Upper lobe of right lung (tissue), 1 donor: ENCODE data around the gene ACTRT2. TPM values are rescaled to one million over a fixed set of nuclear protein-coding genes. Genes with fewer than 3 reads are reported as not detected.

Source experiments
- ATAC-seq: fragments of 200-7000 bp; cut with Tn5 transposase; one replicate; pipeline ENCODE4 v1.9.1; 2020; ENCODE audit warnings: mild to moderate bottlenecking, moderate library complexity
- DNase-seq: peaks from one replicate; pipeline ENCODE4 v3.0.0-alpha.2; 2020
- H3K27ac ChIP-seq: fragments of 200-600 bp; one replicate; pipeline ENCODE4 v1.8.0; 2022
- H3K27me3 ChIP-seq: fragments of 200-600 bp; one replicate; pipeline ENCODE4 v1.8.0; 2022; ENCODE audit warnings: mild to moderate bottlenecking
- H3K36me3 ChIP-seq: fragments of 200-600 bp; one replicate; pipeline ENCODE4 v1.8.0; 2022
- H3K4me1 ChIP-seq: fragments of 200-600 bp; one replicate; pipeline ENCODE4 v1.8.0; 2022
- H3K4me3 ChIP-seq: fragments of 200-600 bp; one replicate; pipeline ENCODE4 v1.8.0; 2022; ENCODE audit warnings: mild to moderate bottlenecking
- H3K9me3 ChIP-seq: fragments of 200-600 bp; one replicate; pipeline ENCODE4 v1.8.0; 2022
- CTCF ChIP-seq: fragments of 200-600 bp; IDR thresholded peaks from one replicate; pipeline ENCODE4 v1.8.0; 2022; ENCODE audit warnings: antibody characterized with exemption
- intact Hi-C: fragments of 100-400 bp; cut with DNase I; formaldehyde crosslinking; loops from one replicate; pipeline ENCODE4 v1.11.0; 2022
- total RNA-seq: library from RNA; stranded (reverse); fragmentation: NEBNext Ultra II Directional; extraction: Animal tissue kit (Norgen Biotek cat#: 25700); gene quantifications from one replicate; pipeline ENCODE4 v1.2.1, GENCODE V29; 2021
- donor health status: DM: no; HTN: yes; CAD: no; lungs with severe emphysema.

Gene ACTRT2
- total RNA-seq, 1 donor from 2014 or later, result not detected

- no peaks in the 10 kb centered on the region for H3K4me1 ChIP-seq
- intact Hi-C loops, result no loop called here
These were observed 43.6 kb downstream of the ACTRT2 start for GRCh38 chr1:3064901-3065300.

GRCh38 chr1:3065396-3065795, 44.1 kb downstream of the ACTRT2 start:
- Histone ChIP-seq H3K4me3 (no peak overlapping the region), H3K9me3 (no peaks in the 10 kb centered on the region), H3K36me3 (no peaks in the 10 kb centered on the region), H3K27ac (no peak overlapping the region), H3K27me3 (peaks cover 68% of the 10 kb centered on the region), H3K4me1 (no peaks in the 10 kb centered on the region)
- ATAC-seq (no peak), DNase-seq (peak; percentile 40)
- no peak for TF ChIP-seq CTCF
- intact Hi-C loops, result no loop called here

More at GRCh38 chr1:3064901-3065300, 43.6 kb downstream of the ACTRT2 start:
- Histone ChIP-seq H3K9me3 (no peaks in the 10 kb centered on the region), H3K4me3 (no peak overlapping the region), H3K36me3 (no peaks in the 10 kb centered on the region), H3K27me3 (peaks cover 68% of the 10 kb centered on the region), H3K27ac (no peak overlapping the region)
- TF ChIP-seq CTCF, result no peak
- DNase-seq (peak; percentile 54), ATAC-seq (no peak)

GRCh38 chr1:3065797-3066196, 44.5 kb downstream of the ACTRT2 start:
- no peak overlapping the region for H3K27ac ChIP-seq
- no peak for ATAC-seq
- no peak overlapping the region for H3K4me3 ChIP-seq
- intact Hi-C loops, result no loop called here
- no peaks in the 10 kb centered on the region for H3K9me3 ChIP-seq
- peaks cover 71% of the 10 kb centered on the region for H3K27me3 ChIP-seq
- no peaks in the 10 kb centered on the region for H3K36me3 ChIP-seq
- peaks cover 2% of the 10 kb centered on the region for H3K4me1 ChIP-seq
- no peak for TF ChIP-seq CTCF
- DNase-seq, result no peak

- peak; percentile 55 for TF ChIP-seq CTCF
- peak; percentile 88 for DNase-seq
- Histone ChIP-seq H3K27me3 (peaks cover 75% of the 10 kb centered on the region), H3K9me3 (no peaks in the 10 kb centered on the region), H3K4me1 (peaks cover 3% of the 10 kb centered on the region), H3K27ac (no peak overlapping the region), H3K4me3 (no peak overlapping the region), H3K36me3 (no peaks in the 10 kb centered on the region)
- ATAC-seq, result peak; percentile 81
- intact Hi-C loops, result no loop called here
These were observed 45.0 kb downstream of the ACTRT2 start for GRCh38 chr1:3066250-3066711.

- no peaks in the 10 kb centered on the region for H3K36me3 ChIP-seq
- peaks cover 81% of the 10 kb centered on the region for H3K27me3 ChIP-seq
- H3K27ac ChIP-seq, result no peak overlapping the region
- peaks cover 3% of the 10 kb centered on the region for H3K4me1 ChIP-seq
- TF ChIP-seq CTCF, result no peak
- ATAC-seq (no peak), DNase-seq (peak; percentile 63)
- H3K9me3 ChIP-seq, result no peaks in the 10 kb centered on the region
- intact Hi-C loops, result no loop called here
- H3K4me3 ChIP-seq, result no peak overlapping the region
These were observed 45.6 kb downstream of the ACTRT2 start for GRCh38 chr1:3066826-3067225.

- intact Hi-C loops, result no loop called here
- peak; percentile 63 for DNase-seq
- no peak for ATAC-seq
- H3K4me1 ChIP-seq, result peaks cover 3% of the 10 kb centered on the region
- no peak overlapping the region for H3K27ac ChIP-seq
- no peak for TF ChIP-seq CTCF
- no peaks in the 10 kb centered on the region for H3K36me3 ChIP-seq
- no peaks in the 10 kb centered on the region for H3K9me3 ChIP-seq
- H3K4me3 ChIP-seq, result peak overlapping the region; percentile 50
- H3K27me3 ChIP-seq, result peaks cover 81% of the 10 kb centered on the region
These were observed 46.0 kb downstream of the ACTRT2 start for GRCh38 chr1:3067301-3067670.
